MG63 (cell line): ENCODE data around the gene ZFYVE26. TPM values are rescaled to one million over a fixed set of nuclear protein-coding genes. Genes with fewer than 3 reads are reported as not detected.

Experiments
- DNase-seq: peaks from one replicate; pipeline ENCODE4 v3.0.0-alpha.2; 2020
- H3K27me3 ChIP-seq: fragments of 250-450 bp; sonication (Bioruptor Pico); 2 replicates; pipeline ENCODE4 v1.5.1; 2020; ENCODE audit warnings: mild to moderate bottlenecking, moderate library complexity
- H3K36me3 ChIP-seq: fragments of 250-450 bp; sonication (Bioruptor Pico); 2 replicates; pipeline ENCODE4 v1.5.1; 2020; ENCODE audit warnings: mild to moderate bottlenecking, moderate library complexity
- H3K4me3 ChIP-seq: fragments of 250-450 bp; sonication (Bioruptor Pico); 2 replicates; pipeline ENCODE4 v1.5.1; 2020; ENCODE audit warnings: mild to moderate bottlenecking, moderate library complexity
- H3K9me3 ChIP-seq: fragments of 250-450 bp; sonication (Bioruptor Pico); 2 replicates; pipeline ENCODE4 v1.5.1; 2020; ENCODE audit warnings: mild to moderate bottlenecking, moderate library complexity
- total RNA-seq: library from RNA; depleted of rRNA; stranded (reverse); fragments of >200 nt; shearing (Covaris generic); gene quantifications from 2 replicates; pipeline ENCODE4 v1.2.3, GENCODE V29; 2014; ENCODE audit warnings: low replicate concordance

ZFYVE26 gene
- total RNA-seq, 1 experiment from 2014 or later = 3.3 TPM

DNA sequence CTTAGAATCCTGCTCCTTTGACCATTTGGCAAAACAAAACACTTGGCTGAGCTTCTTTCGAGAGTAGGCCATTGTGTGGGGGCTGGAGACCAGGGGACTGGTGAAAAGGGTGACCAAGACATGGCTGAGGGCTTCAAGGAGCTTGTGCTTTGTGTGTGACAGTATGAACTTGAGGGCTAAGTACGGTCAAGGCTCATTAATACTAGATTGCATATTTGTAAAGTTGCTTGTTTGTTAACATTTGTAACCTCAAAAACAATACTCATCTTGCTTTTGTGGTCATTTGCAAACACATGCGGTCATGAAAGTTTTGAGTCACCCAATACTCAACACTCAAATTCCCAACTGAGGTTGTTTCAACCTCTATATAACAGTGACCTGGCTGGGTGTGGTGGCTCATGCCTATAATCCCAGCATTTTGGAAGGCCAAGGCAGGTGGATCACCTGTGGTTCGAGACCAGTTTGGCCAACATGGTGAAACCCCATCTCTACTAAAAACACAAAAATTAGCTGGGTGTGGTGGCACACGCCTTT is 42.5 kb downstream of the ZFYVE26 start:
- Histone ChIP-seq H3K36me3 (no peaks in the 10 kb centered on the region), H3K27me3 (no peaks in the 10 kb centered on the region), H3K4me3 (no peak overlapping the region), H3K9me3 (no peaks in the 10 kb centered on the region)
- DNase-seq = no peak

- H3K27me3 ChIP-seq = no peaks in the 10 kb centered on the region
- H3K36me3 ChIP-seq = no peaks in the 10 kb centered on the region; the same call in 1 of the 2 replicates
- no peak for DNase-seq
- H3K9me3 ChIP-seq = no peaks in the 10 kb centered on the region
- H3K4me3 ChIP-seq = no peak overlapping the region
Observed at GRCh38 chr14:67768219-67768618, 48.2 kb downstream of the ZFYVE26 start.

DNA sequence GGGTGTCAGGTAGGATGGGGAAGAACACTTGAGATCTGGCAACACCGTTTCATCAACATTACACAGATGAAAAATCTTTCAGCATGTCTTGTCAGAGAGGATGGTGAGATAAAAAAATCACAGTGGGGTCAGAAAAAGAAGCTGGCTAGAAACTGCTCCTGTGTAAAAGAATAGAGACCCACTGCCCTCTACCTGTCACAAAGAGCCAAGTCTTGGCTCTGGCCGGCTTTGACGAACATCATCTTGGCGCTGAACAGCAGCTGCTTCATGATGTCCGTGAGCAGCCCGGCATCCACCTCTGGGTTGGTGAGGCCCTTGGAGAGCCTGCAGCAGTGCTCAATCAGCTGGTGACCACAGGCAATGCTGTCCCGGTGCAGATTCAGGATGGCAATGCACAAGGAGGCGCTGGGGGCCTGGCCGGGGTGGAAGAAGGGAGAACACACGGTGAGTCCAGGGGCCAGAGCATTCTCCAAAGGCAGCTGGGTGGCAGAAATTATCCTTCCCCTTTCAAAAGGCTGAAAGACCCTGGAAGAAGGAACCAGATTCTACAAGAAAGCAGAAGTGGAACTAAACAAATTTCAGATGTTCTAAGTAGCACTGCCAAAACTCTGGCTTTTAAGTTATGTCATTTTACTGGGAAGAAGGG is 50.2 kb downstream of the ZFYVE26 start:
- Histone ChIP-seq H3K9me3 (no peaks in the 10 kb centered on the region), H3K27me3 (no peaks in the 10 kb centered on the region), H3K36me3 (no peaks in the 10 kb centered on the region; the same call in 1 of the 2 replicates), H3K4me3 (no peak overlapping the region)
- no peak for DNase-seq

GRCh38 chr14:67765192-67765834 is 51.1 kb downstream of the ZFYVE26 start:
- no peaks in the 10 kb centered on the region; the same call in 1 of the 2 replicates for H3K36me3 ChIP-seq
- H3K4me3 ChIP-seq = no peak overlapping the region
- H3K27me3 ChIP-seq = no peaks in the 10 kb centered on the region
- H3K9me3 ChIP-seq = no peaks in the 10 kb centered on the region
- no peak for DNase-seq

DNA sequence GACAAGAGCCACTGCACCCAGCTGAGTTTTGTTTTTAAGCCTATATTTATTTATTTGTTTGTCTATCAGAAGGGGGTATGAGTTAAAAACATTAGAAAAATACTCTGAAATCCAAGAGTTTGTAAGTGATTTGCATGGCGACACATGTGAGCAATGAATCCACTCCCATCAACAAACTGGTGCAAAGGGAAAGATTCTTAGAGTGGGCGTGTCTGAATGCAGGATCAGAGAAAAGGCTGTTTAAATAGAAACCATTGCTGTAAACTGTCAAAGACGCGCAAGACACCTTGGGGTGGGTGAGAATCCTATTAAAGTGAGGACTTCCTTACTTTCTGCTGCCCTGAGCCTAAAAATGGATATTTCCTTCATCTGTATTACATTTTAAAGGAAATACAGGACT is 51.9 kb downstream of the ZFYVE26 start:
- Histone ChIP-seq H3K27me3 (no peaks in the 10 kb centered on the region), H3K9me3 (no peaks in the 10 kb centered on the region), H3K36me3 (no peaks in the 10 kb centered on the region; the same call in 1 of the 2 replicates), H3K4me3 (no peak overlapping the region)
- DNase-seq = no peak

- Histone ChIP-seq H3K27me3 (no peaks in the 10 kb centered on the region), H3K9me3 (no peaks in the 10 kb centered on the region), H3K4me3 (no peak overlapping the region), H3K36me3 (no peaks in the 10 kb centered on the region)
- no peak for DNase-seq
Observed at GRCh38 chr14:67763158-67763822, 53.1 kb downstream of the ZFYVE26 start.

DNA sequence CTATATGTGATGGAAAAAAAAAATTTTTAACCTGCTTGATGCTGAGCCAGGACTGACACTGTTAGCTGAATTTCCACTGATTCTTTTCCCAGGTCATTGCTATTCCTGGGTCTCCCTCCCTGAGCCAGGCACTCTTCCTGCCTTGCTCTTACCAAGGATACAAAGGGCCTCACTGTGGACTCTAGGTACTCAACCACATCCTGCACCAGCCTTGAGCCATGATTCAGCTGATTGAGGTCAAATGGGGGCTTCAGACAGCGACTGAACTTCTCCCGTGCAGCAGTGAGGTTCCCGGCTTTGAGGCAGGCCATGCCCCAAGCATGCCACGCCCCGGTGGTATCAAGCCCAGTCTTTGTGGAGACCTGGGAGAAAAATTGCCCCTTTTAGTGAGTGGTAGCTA is 54.3 kb downstream of the ZFYVE26 start:
- Histone ChIP-seq H3K4me3 (no peak overlapping the region), H3K36me3 (no peaks in the 10 kb centered on the region), H3K27me3 (no peaks in the 10 kb centered on the region), H3K9me3 (no peaks in the 10 kb centered on the region)
- DNase-seq = no peak

DNA sequence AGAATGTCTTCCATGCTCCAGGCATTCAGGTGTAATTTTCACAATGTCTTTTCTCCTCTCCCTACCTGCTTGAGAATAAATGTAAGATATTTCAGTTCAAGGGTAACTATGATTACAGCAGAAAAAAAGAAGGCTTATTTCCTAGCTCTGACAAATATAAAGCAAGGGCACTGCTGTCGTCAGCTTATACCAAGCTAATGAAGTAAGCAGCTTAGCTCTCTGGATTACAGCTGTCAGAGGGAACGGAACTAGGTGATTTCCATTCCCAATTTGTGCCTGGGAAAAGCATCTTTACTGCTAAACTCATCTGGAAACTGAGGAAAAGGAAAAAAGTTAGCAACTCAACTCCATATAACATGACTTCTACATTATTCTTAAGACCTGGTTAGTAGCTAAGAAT is 56.5 kb downstream of the ZFYVE26 start:
- Histone ChIP-seq H3K36me3 (no peaks in the 10 kb centered on the region), H3K27me3 (no peaks in the 10 kb centered on the region), H3K4me3 (no peak overlapping the region), H3K9me3 (no peaks in the 10 kb centered on the region)
- no peak for DNase-seq

DNA sequence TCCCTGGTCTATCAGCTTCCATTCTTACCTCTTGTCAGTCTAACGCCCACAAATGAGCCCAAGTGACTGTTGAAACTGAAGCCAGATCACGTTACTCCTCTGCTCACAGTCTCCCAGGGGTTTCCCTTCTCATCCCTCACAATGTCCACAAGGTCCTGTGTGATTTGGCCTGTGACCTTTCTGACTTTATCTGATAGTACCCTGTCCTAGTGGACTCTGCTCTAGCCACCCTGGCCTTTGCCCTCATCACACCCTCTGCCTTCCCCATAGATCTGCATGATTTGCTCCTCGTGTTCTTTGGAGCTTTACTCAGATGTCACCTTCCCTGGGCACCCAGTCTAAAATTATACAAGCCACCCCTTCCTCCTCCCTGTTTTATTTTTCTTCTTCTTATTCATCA is 59.2 kb downstream of the ZFYVE26 start:
- no peak overlapping the region for H3K4me3 ChIP-seq
- no peak for DNase-seq
- H3K36me3 ChIP-seq = no peaks in the 10 kb centered on the region
- no peaks in the 10 kb centered on the region for H3K27me3 ChIP-seq
- H3K9me3 ChIP-seq = no peaks in the 10 kb centered on the region

- no peak for DNase-seq
- Histone ChIP-seq H3K9me3 (no peaks in the 10 kb centered on the region), H3K27me3 (no peaks in the 10 kb centered on the region), H3K36me3 (no peaks in the 10 kb centered on the region), H3K4me3 (no peak overlapping the region)
Observed at GRCh38 chr14:67756496-67756895, 59.9 kb downstream of the ZFYVE26 start.

- no peaks in the 10 kb centered on the region for H3K36me3 ChIP-seq
- H3K27me3 ChIP-seq = no peaks in the 10 kb centered on the region
- no peaks in the 10 kb centered on the region for H3K9me3 ChIP-seq
- no peak overlapping the region for H3K4me3 ChIP-seq
- DNase-seq = no peak
Observed at GRCh38 chr14:67749341-67750084, 66.9 kb downstream of the ZFYVE26 start.

DNA sequence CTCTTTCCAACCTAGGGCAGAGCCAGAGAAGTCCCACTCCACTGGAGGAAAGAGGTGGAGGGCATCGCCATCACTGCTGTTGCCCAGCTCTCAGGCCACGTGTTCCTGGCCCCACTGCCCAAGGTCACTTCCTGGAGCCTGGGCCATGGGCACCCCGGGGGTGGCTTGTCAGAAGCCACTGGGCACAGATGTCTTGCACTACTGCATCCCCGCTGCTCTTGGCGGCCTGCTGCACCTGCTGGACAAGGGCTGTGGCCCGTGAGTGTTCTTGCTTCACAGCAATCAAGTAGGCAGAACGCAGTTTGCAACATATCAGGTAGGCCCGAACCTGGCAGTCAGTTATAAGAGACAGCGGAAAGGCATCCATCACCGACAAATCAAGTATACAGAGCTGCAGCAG is 68.1 kb downstream of the ZFYVE26 start:
- no peak for DNase-seq
- no peaks in the 10 kb centered on the region for H3K27me3 ChIP-seq
- H3K4me3 ChIP-seq = no peak overlapping the region
- no peaks in the 10 kb centered on the region for H3K36me3 ChIP-seq
- H3K9me3 ChIP-seq = no peaks in the 10 kb centered on the region

GRCh38 chr14:67746927-67747326 is 69.5 kb downstream of the ZFYVE26 start:
- Histone ChIP-seq H3K9me3 (no peaks in the 10 kb centered on the region), H3K27me3 (no peaks in the 10 kb centered on the region), H3K4me3 (no peak overlapping the region), H3K36me3 (no peaks in the 10 kb centered on the region)
- no peak for DNase-seq

DNA sequence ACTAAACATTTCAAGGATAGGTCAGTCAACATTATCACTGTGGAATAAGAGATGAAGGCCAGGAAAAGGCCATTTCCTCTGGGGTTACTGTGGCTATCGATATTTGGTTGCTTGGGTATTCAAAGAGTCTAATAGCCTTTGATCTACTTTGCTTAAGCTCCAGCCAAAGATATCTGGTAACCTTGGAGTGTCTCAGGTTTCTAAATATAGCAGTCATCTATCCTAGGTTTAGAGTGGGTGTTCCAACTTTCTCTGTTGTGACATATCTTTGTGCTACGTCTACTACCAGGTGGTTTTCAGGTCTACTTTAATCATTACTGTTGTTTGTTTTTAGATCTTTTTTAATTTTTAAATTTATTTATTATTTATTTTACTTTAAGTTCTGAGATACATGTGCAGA is 72.3 kb downstream of the ZFYVE26 start:
- no peaks in the 10 kb centered on the region for H3K9me3 ChIP-seq
- H3K4me3 ChIP-seq = no peak overlapping the region
- DNase-seq = no peak
- no peaks in the 10 kb centered on the region for H3K27me3 ChIP-seq
- no peaks in the 10 kb centered on the region for H3K36me3 ChIP-seq

DNA sequence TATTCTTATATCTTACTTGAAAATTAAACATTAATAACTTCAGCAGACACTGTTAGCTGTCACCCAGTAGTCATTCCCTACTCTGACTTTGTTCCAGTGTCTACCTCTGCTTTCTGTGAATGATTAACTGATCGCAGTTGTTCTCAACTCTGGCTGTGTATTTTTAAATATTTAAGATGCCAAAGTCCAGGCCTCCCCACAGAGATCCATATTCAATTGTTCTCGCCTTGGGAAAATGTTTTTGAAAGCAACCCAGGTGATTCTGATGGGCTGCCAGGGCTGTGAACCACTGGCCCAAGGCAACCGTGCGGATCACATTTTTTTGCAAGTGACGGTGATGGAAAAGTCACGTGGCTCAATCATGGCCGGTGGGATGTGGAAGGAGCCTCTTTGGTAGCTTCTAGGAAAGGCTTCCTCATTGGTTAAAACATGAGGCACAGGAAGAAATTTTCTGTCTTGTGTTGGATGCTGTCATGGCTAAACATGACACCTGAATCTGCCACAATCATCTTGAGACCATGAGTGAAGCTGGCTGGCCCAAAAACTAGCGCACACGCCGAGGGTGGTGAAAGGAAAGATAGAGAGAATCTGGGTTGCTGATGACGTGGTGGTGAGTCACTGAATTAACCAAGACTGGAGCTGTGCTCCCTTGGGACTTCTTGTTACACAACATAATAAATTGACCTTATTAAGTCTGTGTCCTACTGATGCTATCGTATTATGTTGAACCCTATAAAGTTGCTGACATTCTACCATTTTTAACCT is 77.5 kb downstream of the ZFYVE26 start:
- H3K9me3 ChIP-seq = no peaks in the 10 kb centered on the region
- no peaks in the 10 kb centered on the region for H3K36me3 ChIP-seq
- H3K27me3 ChIP-seq = no peaks in the 10 kb centered on the region
- no peak overlapping the region for H3K4me3 ChIP-seq
- DNase-seq = peak; percentile 54

DNA sequence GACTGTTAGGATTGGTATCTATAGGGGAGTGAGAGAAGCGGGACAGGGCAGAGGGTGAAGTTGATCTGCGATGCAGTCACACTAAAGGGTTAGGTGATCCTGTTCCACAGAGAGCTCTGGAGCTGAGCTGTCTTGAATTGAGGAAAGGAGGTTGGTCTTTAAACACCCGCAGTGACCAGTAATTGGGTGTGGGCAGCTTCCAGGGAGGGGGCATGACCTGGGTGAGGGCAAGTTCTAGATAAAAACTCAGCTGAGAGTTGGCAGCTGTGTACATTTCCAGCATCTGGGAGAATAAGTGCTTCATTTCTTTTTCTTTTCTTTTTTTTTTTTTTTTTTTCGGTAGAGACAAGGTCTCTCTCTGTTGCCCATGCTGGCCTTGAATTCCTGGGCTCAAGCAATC is 79.6 kb downstream of the ZFYVE26 start:
- H3K4me3 ChIP-seq = no peak overlapping the region
- H3K36me3 ChIP-seq = no peaks in the 10 kb centered on the region
- no peaks in the 10 kb centered on the region for H3K9me3 ChIP-seq
- no peaks in the 10 kb centered on the region for H3K27me3 ChIP-seq
- no peak for DNase-seq
